Neutrophil (primary cell): ENCODE data around the gene ADAMTSL1.

Experiments
- H3K27ac ChIP-seq: fragments of 200-600 bp; sonication (generic); 2 replicates; pipeline ENCODE4 v1.5.1; 2016; ENCODE audit warnings: mild to moderate bottlenecking, moderate library complexity
- H3K27me3 ChIP-seq: fragments of 200-600 bp; sonication (generic); 2 replicates; pipeline ENCODE4 v1.6.0; 2016; ENCODE audit warnings: mild to moderate bottlenecking
- H3K36me3 ChIP-seq: fragments of 200-600 bp; sonication (generic); 2 replicates; pipeline ENCODE4 v1.5.1; 2017
- H3K4me1 ChIP-seq, 2 experiments: fragments of 200-600 bp in 1 of 2; sonication (generic) in 1 of 2; 1 replicate in 1 of 2; 2 replicates in 1 of 2; pipeline versions ENCODE4 v1.5.1 to v1.6.1; 2013 to 2016; ENCODE audit warnings: low read depth in 1 of 2, low read length in 1 of 2, mild to moderate bottlenecking in 1 of 2, moderate library complexity in 1 of 2; ENCODE audit not compliant: control insufficient read depth in 1 of 2, insufficient read depth in 1 of 2
- H3K4me3 ChIP-seq, 2 experiments: fragments of 200-600 bp in 1 of 2; sonication (generic) in 1 of 2; 1 replicate in 1 of 2; 2 replicates in 1 of 2; pipeline ENCODE4 v1.5.1; 2013 to 2016; ENCODE audit warnings: low read depth in 1 of 2, low read length in 1 of 2, mild to moderate bottlenecking in 1 of 2, moderate library complexity in 1 of 2
- H3K9me3 ChIP-seq: fragments of 200-600 bp; sonication (generic); 2 replicates; pipeline ENCODE4 v1.5.1; 2016
- TF ChIP-seq, protein P1 (sequence below): fragments of 200-600 bp; sonication (generic); IDR thresholded peaks from 2 replicates; pipeline ENCODE4 v1.5.1; 2016; ENCODE audit warnings: antibody characterized with exemption

The ADAMTSL1 gene

DNA sequence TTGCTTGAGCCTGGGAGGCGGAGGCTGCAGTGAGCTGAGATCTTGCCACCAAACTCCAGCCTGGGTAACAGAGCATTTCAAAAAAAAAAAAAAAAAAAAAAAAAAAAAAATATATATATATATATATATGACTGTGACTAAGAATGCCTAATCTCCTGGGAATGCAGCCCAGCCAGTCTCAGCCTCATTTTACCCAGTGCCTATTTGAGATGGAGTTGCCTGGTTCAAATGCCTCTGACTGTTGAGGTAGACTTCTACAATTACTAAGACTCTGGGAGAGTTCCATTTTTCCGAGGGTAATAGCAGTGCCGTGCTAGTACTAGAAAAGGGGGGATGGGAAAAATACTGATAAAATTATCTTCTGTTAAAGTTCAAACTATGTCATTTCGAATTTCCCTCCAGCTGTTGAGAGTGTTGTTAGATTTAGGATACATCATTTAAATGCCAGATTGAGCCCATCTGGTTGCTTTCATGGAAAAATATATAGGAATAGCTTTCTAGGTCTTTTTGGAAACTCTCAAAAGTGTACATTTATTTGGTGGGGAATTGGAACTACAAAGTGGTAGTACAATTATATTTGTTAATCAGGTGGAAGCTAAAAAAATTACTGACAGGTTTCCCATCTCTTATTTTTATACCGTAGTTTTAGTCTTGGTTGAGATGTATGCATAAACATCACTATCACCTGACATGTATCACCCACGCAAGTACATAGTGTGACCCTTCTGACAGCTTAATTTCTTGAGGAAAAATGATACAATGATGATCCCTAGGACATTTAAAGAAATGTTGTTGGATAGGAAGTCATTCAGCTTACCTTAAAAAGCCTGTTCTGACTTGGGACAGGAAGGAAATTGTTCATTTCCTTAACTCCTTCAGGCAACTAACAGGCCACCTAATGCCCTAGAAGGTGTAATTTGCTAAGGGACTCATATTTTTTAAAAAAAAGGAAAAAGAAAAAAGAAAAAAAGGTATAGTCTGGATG lies 214.9 kb downstream of the ADAMTSL1 start:
- Histone ChIP-seq H3K27me3 (no peaks in the 10 kb centered on the region), H3K27ac (no peak overlapping the region), H3K9me3 (no peaks in the 10 kb centered on the region), H3K4me3 (no peak overlapping the region), H3K36me3 (no peaks in the 10 kb centered on the region), H3K4me1 (no peaks in the 10 kb centered on the region)
- TF ChIP-seq, protein P1, sequence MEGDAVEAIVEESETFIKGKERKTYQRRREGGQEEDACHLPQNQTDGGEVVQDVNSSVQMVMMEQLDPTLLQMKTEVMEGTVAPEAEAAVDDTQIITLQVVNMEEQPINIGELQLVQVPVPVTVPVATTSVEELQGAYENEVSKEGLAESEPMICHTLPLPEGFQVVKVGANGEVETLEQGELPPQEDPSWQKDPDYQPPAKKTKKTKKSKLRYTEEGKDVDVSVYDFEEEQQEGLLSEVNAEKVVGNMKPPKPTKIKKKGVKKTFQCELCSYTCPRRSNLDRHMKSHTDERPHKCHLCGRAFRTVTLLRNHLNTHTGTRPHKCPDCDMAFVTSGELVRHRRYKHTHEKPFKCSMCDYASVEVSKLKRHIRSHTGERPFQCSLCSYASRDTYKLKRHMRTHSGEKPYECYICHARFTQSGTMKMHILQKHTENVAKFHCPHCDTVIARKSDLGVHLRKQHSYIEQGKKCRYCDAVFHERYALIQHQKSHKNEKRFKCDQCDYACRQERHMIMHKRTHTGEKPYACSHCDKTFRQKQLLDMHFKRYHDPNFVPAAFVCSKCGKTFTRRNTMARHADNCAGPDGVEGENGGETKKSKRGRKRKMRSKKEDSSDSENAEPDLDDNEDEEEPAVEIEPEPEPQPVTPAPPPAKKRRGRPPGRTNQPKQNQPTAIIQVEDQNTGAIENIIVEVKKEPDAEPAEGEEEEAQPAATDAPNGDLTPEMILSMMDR, result no peak

DNA sequence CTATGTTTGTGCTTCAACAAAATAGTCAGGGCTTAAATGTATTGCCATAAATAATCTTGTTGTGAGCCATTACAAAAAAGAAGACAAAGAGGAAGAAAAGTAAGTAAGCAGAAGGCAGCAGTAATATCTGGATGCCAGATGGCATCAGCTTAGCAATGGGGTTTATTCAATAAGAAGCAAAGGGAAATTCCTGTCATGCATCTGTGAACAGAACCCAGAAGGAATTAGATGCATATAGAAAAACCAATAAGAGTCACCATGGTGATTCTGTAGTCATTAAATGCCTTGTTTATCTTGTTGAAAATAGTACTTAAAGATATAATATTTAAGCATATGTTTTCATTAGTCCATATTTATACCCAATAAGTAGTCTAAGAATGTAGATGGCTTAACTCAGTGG lies 216.0 kb downstream of the ADAMTSL1 start:
- Histone ChIP-seq H3K27me3 (no peaks in the 10 kb centered on the region), H3K27ac (no peak overlapping the region), H3K4me3 (no peak overlapping the region), H3K36me3 (no peaks in the 10 kb centered on the region), H3K4me1 (no peaks in the 10 kb centered on the region), H3K9me3 (no peaks in the 10 kb centered on the region)
- TF ChIP-seq, protein P1, result no peak

DNA sequence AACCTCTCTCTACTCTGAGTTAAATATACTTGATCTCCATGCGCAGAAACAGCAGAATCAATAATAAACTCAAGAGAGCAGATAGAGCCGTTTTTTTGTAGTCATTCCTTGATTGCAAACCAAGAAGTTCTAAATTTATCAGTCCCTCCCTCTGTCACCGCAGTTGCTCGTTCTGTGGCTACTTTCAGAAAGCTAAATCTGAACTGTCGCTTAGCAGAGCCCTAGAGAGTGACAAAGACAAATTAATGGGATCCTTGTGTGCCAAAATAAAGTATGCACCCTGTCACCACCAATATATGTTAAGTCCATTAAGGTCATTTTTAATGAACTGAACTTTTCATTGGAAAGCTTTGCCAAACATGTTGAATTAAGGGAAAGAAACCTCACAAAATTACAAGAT lies 218.3 kb downstream of the ADAMTSL1 start:
- TF ChIP-seq, protein P1, result no peak
- no peak overlapping the region for H3K27ac ChIP-seq
- no peaks in the 10 kb centered on the region for H3K36me3 ChIP-seq
- H3K9me3 ChIP-seq, result no peaks in the 10 kb centered on the region
- no peaks in the 10 kb centered on the region for H3K27me3 ChIP-seq
- no peaks in the 10 kb centered on the region for H3K4me1 ChIP-seq
- H3K4me3 ChIP-seq, result no peak overlapping the region

DNA sequence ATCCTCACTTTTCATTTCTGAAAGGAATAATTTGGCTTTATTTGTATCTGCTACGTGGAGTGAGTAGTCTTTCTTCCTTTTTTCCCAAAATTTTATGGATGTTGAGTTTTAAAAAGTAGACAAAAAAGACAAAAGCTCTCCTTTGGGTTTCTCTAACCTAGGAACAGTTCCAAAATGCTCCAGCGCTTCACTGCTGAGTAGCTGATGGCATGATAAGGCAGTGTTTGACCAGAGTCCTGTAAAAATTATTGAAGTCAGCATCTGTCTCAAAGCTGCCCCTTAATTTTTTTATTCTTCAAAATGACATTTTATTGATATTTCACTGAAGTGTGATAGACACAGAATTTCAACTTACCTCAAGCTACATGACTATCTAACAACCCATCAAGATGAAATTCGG lies 219.0 kb downstream of the ADAMTSL1 start:
- H3K27ac ChIP-seq, result no peak overlapping the region
- TF ChIP-seq, protein P1, result no peak
- H3K4me1 ChIP-seq, result no peaks in the 10 kb centered on the region
- H3K27me3 ChIP-seq, result no peaks in the 10 kb centered on the region
- no peak overlapping the region for H3K4me3 ChIP-seq
- no peaks in the 10 kb centered on the region for H3K36me3 ChIP-seq
- H3K9me3 ChIP-seq, result no peaks in the 10 kb centered on the region

DNA sequence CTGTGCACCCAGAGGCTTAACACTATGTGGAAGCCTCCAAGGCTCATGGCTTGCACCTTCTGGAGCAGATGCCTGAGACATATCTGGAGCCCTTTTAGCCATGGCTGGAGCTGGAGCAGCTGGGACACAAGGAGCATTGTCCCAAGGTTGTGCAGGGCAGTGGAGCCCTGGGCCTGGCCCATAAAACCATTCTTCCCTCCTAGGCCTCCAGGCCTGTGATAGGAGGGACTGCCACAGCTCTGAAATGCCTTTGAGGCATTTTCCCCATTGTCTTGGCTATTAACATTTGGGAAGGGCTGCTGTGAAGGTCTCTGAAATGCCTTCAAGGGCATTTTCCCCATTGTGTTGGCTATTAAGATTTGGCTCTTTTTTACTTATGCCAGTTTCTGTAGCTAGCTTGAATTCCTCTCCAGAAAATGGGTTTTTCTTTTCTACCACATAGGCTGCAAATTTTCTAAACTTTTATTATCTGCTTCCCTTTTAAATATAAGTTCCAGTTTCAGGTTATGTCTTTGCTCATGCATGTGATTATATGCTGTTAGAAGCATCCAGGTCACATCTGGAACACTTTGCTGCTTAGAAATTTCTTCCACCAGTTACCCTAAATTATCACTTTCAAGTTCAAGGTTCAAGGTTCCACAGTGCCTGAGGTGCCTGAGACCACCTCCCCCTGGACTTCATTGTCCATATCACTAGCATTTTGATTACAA lies 221.2 kb downstream of the ADAMTSL1 start:
- Histone ChIP-seq H3K36me3 (no peaks in the 10 kb centered on the region), H3K4me1 (no peaks in the 10 kb centered on the region), H3K27ac (no peak overlapping the region), H3K4me3 (no peak overlapping the region), H3K9me3 (no peaks in the 10 kb centered on the region), H3K27me3 (no peaks in the 10 kb centered on the region)
- TF ChIP-seq, protein P1, result no peak
